GM12878 (cell line): ENCODE data around the gene TRAPPC6A. TPM values are rescaled to one million over a fixed set of nuclear protein-coding genes. Genes with fewer than 3 reads are reported as not detected.

Source experiments
- ATAC-seq: fragments of 200-7000 bp; cut with Tn5 transposase; 3 replicates; pipeline ENCODE4 v1.9.1; 2020; ENCODE audit warnings: mild to moderate bottlenecking, moderate library complexity
- BruUV-seq: library from RNA; stranded (reverse); fragments of 400-500 nt; replicated peaks from 2 replicates; lab custom pipeline; 2021; lab: Mats Ljungman, UMichigan
- CTCF ChIA-PET: fragments of 300-600 bp; sonication (Branson Sonifier 250); formaldehyde crosslinking; extraction: SDS; loops from one replicate; lab custom pipeline; 2021; ENCODE audit warnings: inconsistent platforms; lab: Yijun Ruan, JAX
- POLR2A ChIA-PET: fragments of 350-600 bp; formaldehyde crosslinking; extraction: SDS; loops from one replicate; lab custom pipeline; 2021; ENCODE audit warnings: inconsistent platforms; lab: Charles Lee
- RAD21 ChIA-PET: fragments of 300-600 bp; sonication (Branson Sonifier 250); formaldehyde crosslinking; loops from one replicate; lab custom pipeline; 2023; ENCODE audit warnings: antibody characterized with exemption; ENCODE audit not compliant: unreplicated experiment; lab: Charles Lee
- SMC1A ChIA-PET: fragments of 300-600 bp; sonication (Branson Sonifier 250); formaldehyde crosslinking; loops from one replicate; lab custom pipeline; 2023; ENCODE audit not compliant: unreplicated experiment, uncharacterized antibody; lab: Charles Lee
- DNase-seq: peaks from one replicate; pipeline ENCODE4 v3.0.0-alpha.2; 2011; ENCODE audit warnings: low read depth, low spot score
- FAIRE-seq: peaks from 3 replicates; lab custom pipeline; 2011; peaks lifted over from hg19 to GRCh38; lab: Jason Lieb, UNC
- H2AFZ ChIP-seq: 2 replicates; pipeline ENCODE4 v1.6.0; 2011; ENCODE audit warnings: low read depth, low read length, control low read depth; ENCODE audit not compliant: control insufficient read depth
- H3K27ac ChIP-seq: 2 replicates; pipeline ENCODE4 v1.5.1; 2011; ENCODE audit warnings: control low read depth; ENCODE audit not compliant: control insufficient read depth, insufficient read depth
- H3K27me3 ChIP-seq, 2 experiments: replicated peaks in 1 of 2; 2 replicates each; pipeline versions ENCODE4 v1.6.0 to v1.6.1; 2011; ENCODE audit warnings: low read length in 1 of 2; ENCODE audit not compliant: control insufficient read depth in 2 of 2, insufficient read depth in 2 of 2
- H3K36me3 ChIP-seq, 2 experiments: 2 replicates each; pipeline ENCODE4 v1.5.1; 2011; ENCODE audit warnings: low read length in 1 of 2; ENCODE audit not compliant: control insufficient read depth in 2 of 2, insufficient read depth in 2 of 2
- H3K4me1 ChIP-seq: 2 replicates; pipeline ENCODE4 v1.6.1; 2011; ENCODE audit warnings: mild to moderate bottlenecking, low read length, moderate library complexity, mixed read lengths; ENCODE audit not compliant: control insufficient read depth, insufficient read depth
- H3K4me2 ChIP-seq: 2 replicates; pipeline ENCODE4 v1.6.0; 2011; ENCODE audit warnings: control low read depth; ENCODE audit not compliant: control insufficient read depth, insufficient read depth
- H3K4me3 ChIP-seq: fragments of 200-600 bp; sonication (generic); 2 replicates; pipeline ENCODE4 v1.5.1; 2016
- H3K79me2 ChIP-seq: 2 replicates; pipeline ENCODE4 v1.6.0; 2011; ENCODE audit warnings: low read length; ENCODE audit not compliant: control insufficient read depth, insufficient read depth
- H3K9ac ChIP-seq: 2 replicates; pipeline ENCODE4 v1.8.0; 2011; ENCODE audit warnings: low read length, control low read depth, mixed read lengths; ENCODE audit not compliant: control insufficient read depth, insufficient read depth
- H3K9me3 ChIP-seq: replicated peaks from 3 replicates; pipeline ENCODE4 v1.5.1; 2011; ENCODE audit warnings: mild to moderate bottlenecking, low read length; ENCODE audit not compliant: control insufficient read depth, insufficient read depth
- H4K20me1 ChIP-seq: 2 replicates; pipeline ENCODE4 v1.6.0; 2011; ENCODE audit not compliant: control insufficient read depth, insufficient read depth
- BACH1 ChIP-seq: fragments of 450-650 bp; IDR thresholded peaks from 2 replicates; pipeline ENCODE4 v1.6.1; 2017; ENCODE audit warnings: mild to moderate bottlenecking, borderline replicate concordance
- BCLAF1 ChIP-seq: fragments of 450-650 bp; IDR thresholded peaks from 2 replicates; pipeline ENCODE4 v1.6.1; 2017; ENCODE audit warnings: antibody characterized with exemption, mild to moderate bottlenecking, moderate library complexity
- BHLHE40 ChIP-seq, 2 experiments: fragments of 450-650 bp in 1 of 2; IDR thresholded peaks; 2 replicates each; pipeline ENCODE4 v1.6.1; 2011 to 2017; ENCODE audit warnings: low read depth in 2 of 2, borderline replicate concordance in 1 of 2, improper control_type of control experiment in 1 of 2, low read length in 1 of 2, mild to moderate bottlenecking in 1 of 2
- IKZF2 ChIP-seq, 2 experiments: fragments of 450-650 bp; IDR thresholded peaks; 2 replicates each; pipeline ENCODE4 v1.6.1; 2017; ENCODE audit warnings: mild to moderate bottlenecking in 2 of 2, moderate library complexity in 2 of 2
- MEF2B ChIP-seq: fragments of 450-650 bp; IDR thresholded peaks from 2 replicates; pipeline ENCODE4 v1.6.1; 2018; ENCODE audit warnings: mild to moderate bottlenecking, moderate library complexity; ENCODE audit not compliant: partially characterized antibody, poor library complexity, severe bottlenecking
- MTA2 ChIP-seq: fragments of 450-650 bp; IDR thresholded peaks from 2 replicates; pipeline ENCODE4 v1.6.1; 2016; ENCODE audit warnings: low read depth, mild to moderate bottlenecking, moderate library complexity
- SREBF2 ChIP-seq: IDR thresholded peaks from 2 replicates; pipeline ENCODE4 v1.6.1; 2012; ENCODE audit warnings: mild to moderate bottlenecking, low read length
- TCF12 ChIP-seq: IDR thresholded peaks from 2 replicates; pipeline ENCODE4 v1.6.1; 2011; ENCODE audit warnings: low read depth, mild to moderate bottlenecking, low read length
- TCF3 ChIP-seq: IDR thresholded peaks from 2 replicates; pipeline ENCODE4 v1.6.1; 2012; ENCODE audit warnings: low read depth, mild to moderate bottlenecking, low read length, borderline replicate concordance; ENCODE audit not compliant: insufficient read depth
- YY1 ChIP-seq: IDR thresholded peaks from 2 replicates; pipeline ENCODE4 v1.6.1; 2011; ENCODE audit warnings: low read depth, mild to moderate bottlenecking, low read length
- ZNF207 ChIP-seq: fragments of 450-650 bp; IDR thresholded peaks from 2 replicates; pipeline ENCODE4 v1.6.1; 2014; ENCODE audit warnings: antibody characterized with exemption, mild to moderate bottlenecking, borderline replicate concordance
- ZNF687 ChIP-seq: fragments of 450-650 bp; IDR thresholded peaks from 2 replicates; pipeline ENCODE4 v1.6.1; 2017; ENCODE audit warnings: mild to moderate bottlenecking, moderate library complexity
- WGBS: methylation state at CpG from one replicate; pipeline ENCODE4 v1.1.6; 2016; ENCODE audit warnings: low lambda C conversion rate; ENCODE audit not compliant: insufficient replicate concordance, insufficient coverage; ENCODE audit errors: missing lambda C conversion rate; 5-methylcytosine and 5-hydroxymethylcytosine counted together
- in situ Hi-C: fragments of 300-500 bp; cut with MboI; formaldehyde crosslinking; loops from 9 replicates; pipeline ENCODE4 v1.14.3; 2018; ENCODE audit warnings: mixed read lengths
- intact Hi-C: fragments of 100-400 bp; cut with micrococcal nuclease; formaldehyde crosslinking; loops from one replicate; pipeline ENCODE4 v1.14.2; 2022; ENCODE audit not compliant: unreplicated experiment
- polyA plus RNA-seq, 11 experiments: library from polyadenylated mRNA; depleted of rRNA in 4 of 11; unstranded in 6 of 11; stranded (reverse) in 5 of 11; fragments of >200 nt; fragmentation: Nextera tagmentation in 4 of 11; fragmentation: Illumina TruSeq in 1 of 11; extraction: Ambion mirVana in 4 of 11; extraction: Trizol in 1 of 11; gene quantifications; 1 replicate in 1 of 11; 2 replicates in 10 of 11; pipeline versions ENCODE4 v1.2.1 to v1.2.3, GENCODE V29; 2011 to 2016; ENCODE audit warnings: inconsistent platforms in 2 of 11, missing spikeins in 2 of 11, low read depth in 1 of 11
- total RNA-seq, 4 experiments: library from RNA; depleted of rRNA in 3 of 4; stranded (reverse); fragments of >200 nt in 3 of 4; fragmentation: Illumina TruSeq in 1 of 4; extraction: Trizol in 1 of 4; gene quantifications; 2 replicates each; pipeline versions ENCODE4 v1.2.1 to v1.2.3, GENCODE V29; 2013 to 2021
- TF ChIP-seq, protein P1 (sequence below): IDR thresholded peaks from 2 replicates; pipeline ENCODE4 v1.6.1; 2011; ENCODE audit warnings: borderline replicate concordance, low read depth, mild to moderate bottlenecking, moderate library complexity, low read length; ENCODE audit not compliant: insufficient read depth, poor library complexity, severe bottlenecking
- TF ChIP-seq, protein P2 (sequence below): fragments of 450-650 bp; IDR thresholded peaks from 2 replicates; pipeline ENCODE4 v1.6.1; 2016; ENCODE audit warnings: mild to moderate bottlenecking

Gene TRAPPC6A
- total and polyA plus RNA-seq, 10 of the 15 experiments (the other 5 are each of a cell fraction or from before 2014, with no cell fraction given), result 1.8 to 83.9 (median 35.8) TPM

GRCh38 chr19:45156011-45156630, 21.9 kb downstream of the TRAPPC6A start:
- Histone ChIP-seq H2AFZ (no peak overlapping the region), H3K4me2 (no peak overlapping the region), H3K79me2 (no peaks in the 10 kb centered on the region), H3K9ac (no peak overlapping the region), H3K9me3 (no peaks in the 10 kb centered on the region; the same call in 2 of the 3 replicates), H3K4me1 (peaks cover 14% of the 10 kb centered on the region), H4K20me1 (no peaks in the 10 kb centered on the region), H3K36me3 (no peaks in the 10 kb centered on the region), H3K4me3 (no peak overlapping the region), H3K27ac (no peak overlapping the region), H3K27me3 (peaks cover 5 to 9% of the 10 kb centered on the region in 2 experiments; a peak in 3 of 4 replicates)
- ChIA-PET SMC1A (no interaction called here), CTCF (no interaction called here), POLR2A (interaction anchor here (0.8 kb wide), 1 partner anchor 141 kb away, joined by 3 read pairs; no protein-coding TSS in a partner anchor), RAD21 (no interaction called here)
- FAIRE-seq (no peak), DNase-seq (no peak), ATAC-seq (no peak)
- WGBS, result 18% methylated on average over 11 of the region's 11 CpGs
- intact Hi-C loops (no loop called here), in situ Hi-C loops (no loop called here)
- BruUV-seq, result no TSS peak
- no peak for TF ChIP-seq ZNF207
- TF ChIP-seq BCLAF1, result no peak
- TF ChIP-seq SREBF2, result no peak
- no peak for TF ChIP-seq TCF3
- TF ChIP-seq IKZF2 (IDR thresholded peaks at IDR 0.05), result no peak
- TF ChIP-seq ZNF687, result no peak
- TF ChIP-seq TCF12, result no peak
- no peak for TF ChIP-seq YY1
- TF ChIP-seq MEF2B, result no peak
- no peak for TF ChIP-seq BACH1
- TF ChIP-seq, protein P1, sequence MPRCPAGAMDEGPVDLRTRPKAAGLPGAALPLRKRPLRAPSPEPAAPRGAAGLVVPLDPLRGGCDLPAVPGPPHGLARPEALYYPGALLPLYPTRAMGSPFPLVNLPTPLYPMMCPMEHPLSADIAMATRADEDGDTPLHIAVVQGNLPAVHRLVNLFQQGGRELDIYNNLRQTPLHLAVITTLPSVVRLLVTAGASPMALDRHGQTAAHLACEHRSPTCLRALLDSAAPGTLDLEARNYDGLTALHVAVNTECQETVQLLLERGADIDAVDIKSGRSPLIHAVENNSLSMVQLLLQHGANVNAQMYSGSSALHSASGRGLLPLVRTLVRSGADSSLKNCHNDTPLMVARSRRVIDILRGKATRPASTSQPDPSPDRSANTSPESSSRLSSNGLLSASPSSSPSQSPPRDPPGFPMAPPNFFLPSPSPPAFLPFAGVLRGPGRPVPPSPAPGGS, result no peak
- TF ChIP-seq, protein P2, sequence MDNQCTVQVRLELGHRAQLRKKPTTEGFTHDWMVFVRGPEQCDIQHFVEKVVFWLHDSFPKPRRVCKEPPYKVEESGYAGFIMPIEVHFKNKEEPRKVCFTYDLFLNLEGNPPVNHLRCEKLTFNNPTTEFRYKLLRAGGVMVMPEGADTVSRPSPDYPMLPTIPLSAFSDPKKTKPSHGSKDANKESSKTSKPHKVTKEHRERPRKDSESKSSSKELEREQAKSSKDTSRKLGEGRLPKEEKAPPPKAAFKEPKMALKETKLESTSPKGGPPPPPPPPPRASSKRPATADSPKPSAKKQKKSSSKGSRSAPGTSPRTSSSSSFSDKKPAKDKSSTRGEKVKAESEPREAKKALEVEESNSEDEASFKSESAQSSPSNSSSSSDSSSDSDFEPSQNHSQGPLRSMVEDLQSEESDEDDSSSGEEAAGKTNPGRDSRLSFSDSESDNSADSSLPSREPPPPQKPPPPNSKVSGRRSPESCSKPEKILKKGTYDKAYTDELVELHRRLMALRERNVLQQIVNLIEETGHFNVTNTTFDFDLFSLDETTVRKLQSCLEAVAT, result no peak
- TF ChIP-seq MTA2, result no peak
- TF ChIP-seq BHLHE40 (IDR thresholded peaks at IDR 0.05; ENCODE audit: borderline replicate concordance in 1 of 2, low read depth in 2 of 2, low read length in 1 of 2), result no peak
